Measurements from ENCODE around the gene SLC25A15.

DNA sequence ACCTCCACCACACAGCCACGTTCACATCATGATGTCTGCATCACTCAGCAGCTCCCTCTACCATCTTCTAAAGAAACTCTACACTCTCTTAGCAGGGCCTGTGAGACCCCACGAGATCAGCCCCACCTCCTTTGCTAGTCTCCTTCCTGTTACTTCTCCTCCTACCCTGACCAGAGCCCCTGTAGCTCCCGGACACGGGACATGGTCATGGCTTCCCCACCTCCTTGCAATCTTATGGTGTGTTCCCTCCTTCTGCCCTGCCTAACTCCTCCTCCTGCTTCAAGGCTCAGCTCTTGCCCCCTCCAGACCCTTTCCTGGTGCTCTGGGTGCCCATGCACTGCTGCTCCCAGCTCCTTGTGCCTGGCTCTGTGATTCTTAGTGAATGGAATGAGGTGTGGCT is 10.4 kb upstream of the SLC25A15 start:
- TF ChIP-seq YY1 (IDR thresholded peaks at IDR 0.05; ENCODE audit: low read depth): no peak
- TF ChIP-seq REST (IDR thresholded peaks at IDR 0.05; ENCODE audit: low read depth, low read length): no peak
- no peak for TF ChIP-seq ELF1 (IDR thresholded peaks at IDR 0.05)
- no peak for TF ChIP-seq MXI1 (IDR thresholded peaks at IDR 0.05; ENCODE audit: low read depth, low read length)
- TF ChIP-seq, protein P1, sequence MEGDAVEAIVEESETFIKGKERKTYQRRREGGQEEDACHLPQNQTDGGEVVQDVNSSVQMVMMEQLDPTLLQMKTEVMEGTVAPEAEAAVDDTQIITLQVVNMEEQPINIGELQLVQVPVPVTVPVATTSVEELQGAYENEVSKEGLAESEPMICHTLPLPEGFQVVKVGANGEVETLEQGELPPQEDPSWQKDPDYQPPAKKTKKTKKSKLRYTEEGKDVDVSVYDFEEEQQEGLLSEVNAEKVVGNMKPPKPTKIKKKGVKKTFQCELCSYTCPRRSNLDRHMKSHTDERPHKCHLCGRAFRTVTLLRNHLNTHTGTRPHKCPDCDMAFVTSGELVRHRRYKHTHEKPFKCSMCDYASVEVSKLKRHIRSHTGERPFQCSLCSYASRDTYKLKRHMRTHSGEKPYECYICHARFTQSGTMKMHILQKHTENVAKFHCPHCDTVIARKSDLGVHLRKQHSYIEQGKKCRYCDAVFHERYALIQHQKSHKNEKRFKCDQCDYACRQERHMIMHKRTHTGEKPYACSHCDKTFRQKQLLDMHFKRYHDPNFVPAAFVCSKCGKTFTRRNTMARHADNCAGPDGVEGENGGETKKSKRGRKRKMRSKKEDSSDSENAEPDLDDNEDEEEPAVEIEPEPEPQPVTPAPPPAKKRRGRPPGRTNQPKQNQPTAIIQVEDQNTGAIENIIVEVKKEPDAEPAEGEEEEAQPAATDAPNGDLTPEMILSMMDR (IDR thresholded peaks at IDR 0.05): no peak
- no peak for TF ChIP-seq MAX (IDR thresholded peaks at IDR 0.05; ENCODE audit: low read depth)
- TF ChIP-seq JUND (IDR thresholded peaks at IDR 0.05): no peak
- no peak for TF ChIP-seq TCF12 (IDR thresholded peaks at IDR 0.05)
- no peak for TF ChIP-seq TAF1 (IDR thresholded peaks at IDR 0.05; ENCODE audit: borderline replicate concordance, low read depth, low read length)
- TF ChIP-seq GABPA (IDR thresholded peaks at IDR 0.05; ENCODE audit: low read depth): no peak
- TF ChIP-seq RFX5 (IDR thresholded peaks at IDR 0.05; ENCODE audit: low read length): no peak
- TF ChIP-seq FOXJ3 (CRISPR knock-in tag; IDR thresholded peaks at IDR 0.05): no peak
- no peak for TF ChIP-seq FOSL2 (IDR thresholded peaks at IDR 0.05; ENCODE audit: borderline replicate concordance, low read depth)

All from SK-N-SH (cell line).